ENCODE results near the gene YEATS4.

The YEATS4 gene

GRCh38 chr12:69337311-69338090 is 22.0 kb upstream of the YEATS4 start:
- Mint-ChIP-seq H3K4me3 (no peak overlapping the region), H3K27ac (no peak overlapping the region), H3K36me3 (no peaks in the 10 kb centered on the region), H3K9me3 (no peaks in the 10 kb centered on the region), H3K4me1 (no peaks in the 10 kb centered on the region)
- DNase-seq (ENCODE audit: low spot score in 2 of 2) (no peak), ATAC-seq (no peak)

GRCh38 chr12:69338120-69338859 is 21.3 kb upstream of the YEATS4 start:
- DNase-seq (ENCODE audit: low spot score in 2 of 2) (no peak), ATAC-seq (no peak)
- no peak overlapping the region for H3K4me3 Mint-ChIP-seq
- H3K36me3 Mint-ChIP-seq = no peaks in the 10 kb centered on the region
- no peaks in the 10 kb centered on the region for H3K9me3 Mint-ChIP-seq
- H3K4me1 Mint-ChIP-seq = no peaks in the 10 kb centered on the region
- no peak overlapping the region for H3K27ac Mint-ChIP-seq

- H3K27ac Mint-ChIP-seq = no peak overlapping the region
Observed at GRCh38 chr12:69338936-69339335, 20.6 kb upstream of the YEATS4 start.

GRCh38 chr12:69339999-69340398 is 19.5 kb upstream of the YEATS4 start:
- no peak for DNase-seq (ENCODE audit: low spot score in 2 of 2)
- H3K9me3 Mint-ChIP-seq = no peaks in the 10 kb centered on the region
- H3K4me3 Mint-ChIP-seq = no peak overlapping the region
- H3K27ac Mint-ChIP-seq = no peak overlapping the region
- no peaks in the 10 kb centered on the region for H3K4me1 Mint-ChIP-seq
- no peaks in the 10 kb centered on the region for H3K36me3 Mint-ChIP-seq
- no peak for ATAC-seq

More at GRCh38 chr12:69338936-69339335, 20.6 kb upstream of the YEATS4 start:
- no peak overlapping the region for H3K4me3 Mint-ChIP-seq
- no peaks in the 10 kb centered on the region for H3K4me1 Mint-ChIP-seq
- no peak for ATAC-seq
- no peak for DNase-seq (ENCODE audit: low spot score in 2 of 2)
- no peaks in the 10 kb centered on the region for H3K36me3 Mint-ChIP-seq
- no peaks in the 10 kb centered on the region for H3K9me3 Mint-ChIP-seq

GRCh38 chr12:69341328-69341727 is 18.2 kb upstream of the YEATS4 start:
- Mint-ChIP-seq H3K4me3 (no peak overlapping the region), H3K27ac (no peak overlapping the region), H3K4me1 (no peaks in the 10 kb centered on the region), H3K36me3 (no peaks in the 10 kb centered on the region), H3K9me3 (no peaks in the 10 kb centered on the region)
- no peak for DNase-seq (ENCODE audit: low spot score in 2 of 2)
- no peak for ATAC-seq

GRCh38 chr12:69342421-69342820 is 17.1 kb upstream of the YEATS4 start:
- Mint-ChIP-seq H3K9me3 (no peaks in the 10 kb centered on the region), H3K4me3 (no peak overlapping the region), H3K36me3 (no peaks in the 10 kb centered on the region), H3K27ac (no peak overlapping the region), H3K4me1 (no peaks in the 10 kb centered on the region)
- DNase-seq (ENCODE audit: low spot score in 2 of 2) (no peak), ATAC-seq (no peak)

- H3K4me1 Mint-ChIP-seq = no peaks in the 10 kb centered on the region
Observed at GRCh38 chr12:69343357-69343756, 16.2 kb upstream of the YEATS4 start.

GRCh38 chr12:69343885-69344612 is 15.5 kb upstream of the YEATS4 start:
- ATAC-seq = no peak
- H3K4me1 Mint-ChIP-seq = no peaks in the 10 kb centered on the region
- H3K27ac Mint-ChIP-seq = no peak overlapping the region

More at GRCh38 chr12:69343357-69343756, 16.2 kb upstream of the YEATS4 start:
- ATAC-seq (no peak), DNase-seq (ENCODE audit: low spot score in 2 of 2) (no peak)
- Mint-ChIP-seq H3K36me3 (no peaks in the 10 kb centered on the region), H3K9me3 (no peaks in the 10 kb centered on the region), H3K27ac (no peak overlapping the region), H3K4me3 (no peak overlapping the region)

GRCh38 chr12:69345077-69345476 is 14.5 kb upstream of the YEATS4 start:
- no peaks in the 10 kb centered on the region for H3K36me3 Mint-ChIP-seq
- H3K4me3 Mint-ChIP-seq = no peak overlapping the region
- no peak for ATAC-seq
- H3K4me1 Mint-ChIP-seq = no peaks in the 10 kb centered on the region
- no peaks in the 10 kb centered on the region for H3K9me3 Mint-ChIP-seq
- DNase-seq (ENCODE audit: low spot score in 2 of 2) = no peak
- no peak overlapping the region for H3K27ac Mint-ChIP-seq

More at GRCh38 chr12:69343885-69344612, 15.5 kb upstream of the YEATS4 start:
- H3K36me3 Mint-ChIP-seq = no peaks in the 10 kb centered on the region
- H3K9me3 Mint-ChIP-seq = no peaks in the 10 kb centered on the region
- DNase-seq (ENCODE audit: low spot score in 2 of 2) = no peak
- no peak overlapping the region for H3K4me3 Mint-ChIP-seq

GRCh38 chr12:69345742-69346141 is 13.8 kb upstream of the YEATS4 start:
- H3K9me3 Mint-ChIP-seq = no peaks in the 10 kb centered on the region
- no peak for DNase-seq (ENCODE audit: low spot score in 2 of 2)
- H3K36me3 Mint-ChIP-seq = no peaks in the 10 kb centered on the region
- H3K27ac Mint-ChIP-seq = no peak overlapping the region
- no peak for ATAC-seq
- no peak overlapping the region for H3K4me3 Mint-ChIP-seq
- no peaks in the 10 kb centered on the region for H3K4me1 Mint-ChIP-seq

GRCh38 chr12:69348162-69348938 is 11.2 kb upstream of the YEATS4 start, which contains the start of gene LYZ:
TSS of gene LYZ (plus strand) at chr12:69348381. CDS start at chr12:69348409, 28 bp downstream.
- H3K9me3 Mint-ChIP-seq = no peaks in the 10 kb centered on the region
- no peak within 1 kb of the TSS for H3K27ac Mint-ChIP-seq
- ATAC-seq (no peak), DNase-seq (ENCODE audit: low spot score in 2 of 2) (no peak)
- H3K4me1 Mint-ChIP-seq = no peaks in the 10 kb centered on the region
- no peak within 1 kb of the TSS for H3K4me3 Mint-ChIP-seq
- H3K36me3 Mint-ChIP-seq = no peaks in the 10 kb centered on the region

GRCh38 chr12:69350002-69350626 is 9.4 kb upstream of the YEATS4 start:
- no peaks in the 10 kb centered on the region for H3K4me1 Mint-ChIP-seq
- no peak overlapping the region for H3K27ac Mint-ChIP-seq
- DNase-seq (ENCODE audit: low spot score in 2 of 2) (no peak), ATAC-seq (no peak)
- H3K36me3 Mint-ChIP-seq = no peaks in the 10 kb centered on the region
- H3K4me3 Mint-ChIP-seq = no peak overlapping the region
- H3K9me3 Mint-ChIP-seq = no peaks in the 10 kb centered on the region

GRCh38 chr12:69350777-69351176 is 8.8 kb upstream of the YEATS4 start:
- no peaks in the 10 kb centered on the region for H3K9me3 Mint-ChIP-seq
- ATAC-seq (no peak), DNase-seq (ENCODE audit: low spot score in 2 of 2) (no peak)
- H3K36me3 Mint-ChIP-seq = no peaks in the 10 kb centered on the region
- no peak overlapping the region for H3K4me3 Mint-ChIP-seq
- H3K27ac Mint-ChIP-seq = no peak overlapping the region
- H3K4me1 Mint-ChIP-seq = no peaks in the 10 kb centered on the region

- H3K4me3 Mint-ChIP-seq = no peak overlapping the region
- DNase-seq (ENCODE audit: low spot score in 2 of 2) (no peak), ATAC-seq (no peak)
- no peaks in the 10 kb centered on the region for H3K36me3 Mint-ChIP-seq
- no peak overlapping the region for H3K27ac Mint-ChIP-seq
- H3K9me3 Mint-ChIP-seq = no peaks in the 10 kb centered on the region
- H3K4me1 Mint-ChIP-seq = no peaks in the 10 kb centered on the region
Observed at GRCh38 chr12:69351462-69352236, 7.9 kb upstream of the YEATS4 start.

Data from stimulated activated effector memory CD8-positive, alpha-beta T cell treated with anti-CD3 and anti-CD28 coated beads, Interleukin-12 subunit alpha, Interleukin-12 subunit beta, amount 100 ng/mL, for 72 hours (primary cell).